Measurements from ENCODE around the gene FGF7. TPM values are rescaled to one million over a fixed set of nuclear protein-coding genes. Genes with fewer than 3 reads are reported as not detected.

The FGF7 gene
- total and polyA plus RNA-seq, 2 of the 8 experiments (the other 6 are each of a cell fraction or from before 2014, with no cell fraction given) = not detected

- Histone ChIP-seq H3K79me1 (ENCODE audit: low read depth, low read length) (no peaks in the 10 kb centered on the region), H2BK20ac (ENCODE audit: low read length) (no peak overlapping the region), H2AFZ (ENCODE audit: low read length) (no peak overlapping the region), H3K4ac (replicated peaks; ENCODE audit: insufficient read length, low read depth, low read length) (no peak overlapping the region), H3K27ac (ENCODE audit: low read depth, low read length) (no peak overlapping the region), H3K9ac (replicated peaks in 1 of 4; ENCODE audit: extremely low read depth in 1 of 4, low read depth in 3 of 4, low read length in 3 of 4) (no peak overlapping the region), H3K4me1 (replicated peaks in 1 of 4; ENCODE audit: control insufficient read depth in 3 of 4, insufficient read depth in 4 of 4, low read length in 3 of 4) (peaks cover 0 to 2% (median 0%) of the 10 kb centered on the region in 4 experiments; a peak in 1 of 7 replicates), H4K91ac (replicated peaks; ENCODE audit: insufficient read length, low read length) (no peak overlapping the region), H2AK5ac (ENCODE audit: low read depth, low read length) (no peak overlapping the region), H2BK12ac (ENCODE audit: low read depth, low read length) (no peak overlapping the region), H2BK5ac (ENCODE audit: low read depth, low read length) (no peak overlapping the region), H3K23ac (ENCODE audit: insufficient read length) (no peak overlapping the region), H2BK15ac (ENCODE audit: low read length) (no peak overlapping the region), H3K56ac (replicated peaks; ENCODE audit: insufficient read length, low read depth, low read length) (no peak overlapping the region), H4K8ac (ENCODE audit: extremely low read depth, insufficient read depth, low read length) (no peak overlapping the region), H3K18ac (ENCODE audit: extremely low read depth, low read length) (no peak overlapping the region), H3K23me2 (ENCODE audit: low read depth, low read length) (no peaks in the 10 kb centered on the region), H3K27me3 (replicated peaks in 1 of 4; ENCODE audit: control insufficient read depth in 3 of 4, extremely low read depth in 1 of 4, insufficient read depth in 3 of 4, low read length in 3 of 4) (no peaks in the 10 kb centered on the region), H3K4me3 (ENCODE audit: extremely low read depth in 1 of 4, insufficient read depth in 2 of 4, low read depth in 3 of 4, low read length in 4 of 4) (no peak overlapping the region), H3K4me2 (ENCODE audit: insufficient read depth in 1 of 2, low read depth in 2 of 2, low read length in 2 of 2) (no peak overlapping the region), H2BK120ac (replicated peaks; ENCODE audit: low read depth, low read length) (no peak overlapping the region), H4K20me1 (replicated peaks in 1 of 2; ENCODE audit: control insufficient read depth in 1 of 2, insufficient read depth in 2 of 2, low read length in 2 of 2) (no peaks in the 10 kb centered on the region), H3K9me3 (ENCODE audit: insufficient read depth in 2 of 2, low read depth in 1 of 2, low read length in 1 of 2) (no peaks in the 10 kb centered on the region), H4K5ac (ENCODE audit: insufficient read length, low read depth, low read length) (no peak overlapping the region), H3K36me3 (ENCODE audit: control insufficient read depth in 2 of 4, insufficient read depth in 4 of 4, low read length in 3 of 4) (no peaks in the 10 kb centered on the region), H3K79me2 (ENCODE audit: control insufficient read depth in 1 of 2, insufficient read depth in 2 of 2, low read length in 2 of 2) (no peaks in the 10 kb centered on the region), H3K14ac (ENCODE audit: insufficient read length) (no peak overlapping the region)
- 72% methylated on average over 1 of the region's 1 CpG; no CpG with 5 or more reads in 1 of the 2 experiments for WGBS, 2 experiments (ENCODE audit: extremely low coverage in 1 of 2, insufficient coverage in 1 of 2, insufficient read length in 1 of 2, insufficient replicate concordance in 2 of 2, low coverage in 1 of 2, low lambda C conversion rate in 2 of 2, missing lambda C conversion rate in 1 of 2)
- DNase-seq (ENCODE audit: low read depth in 1 of 2, low spot score in 2 of 2) (no peak), FAIRE-seq (no peak)
- ChIA-PET CTCF (ENCODE audit: partially characterized antibody) (interaction anchor here (0.8 to 1.3 kb wide), 2 partner anchors 41 to 204 kb away, joined by 3 to 4 read pairs; no protein-coding TSS in a partner anchor), POLR2A (ENCODE audit: partially characterized antibody) (no interaction called here)
- TF ChIP-seq PHF8 (conservative IDR thresholded peaks at IDR 0.05; ENCODE audit: low read depth, low read length) (no peak), JUND (IDR thresholded peaks at IDR 0.05; ENCODE audit: low read length) (no peak), POLR2AphosphoS5 (IDR thresholded peaks at IDR 0.05; ENCODE audit: low read depth, low read length) (no peak), KDM1A (IDR thresholded peaks at IDR 0.05; ENCODE audit: borderline replicate concordance, low read length) (no peak), CREB1 (IDR thresholded peaks at IDR 0.05) (no peak), RXRA (IDR thresholded peaks at IDR 0.05; ENCODE audit: insufficient read depth, low read depth, low read length) (no peak), SP4 (IDR thresholded peaks at IDR 0.05; ENCODE audit: low read length) (no peak), E2F6 (IDR thresholded peaks at IDR 0.05) (no peak), GABPA (IDR thresholded peaks at IDR 0.05; ENCODE audit: borderline replicate concordance, insufficient read depth, low read length) (no peak), POLR2A (IDR thresholded peaks at IDR 0.05; ENCODE audit: control extremely low read depth in 1 of 2, low read depth in 2 of 2, low read length in 2 of 2) (no peak), RBBP5 (IDR thresholded peaks at IDR 0.05; ENCODE audit: borderline replicate concordance, low read depth, low read length) (no peak), ZNF274 (IDR thresholded peaks at IDR 0.05; ENCODE audit: borderline replicate concordance, extremely low read depth, low read length) (no peak), HDAC2 (IDR thresholded peaks at IDR 0.05; ENCODE audit: borderline replicate concordance in 1 of 2, low read depth in 2 of 2, low read length in 2 of 2) (no peak), ATF3 (IDR thresholded peaks at IDR 0.05; ENCODE audit: insufficient read depth, low read depth, low read length) (no peak)
Observed at GRCh38 chr15:49430046-49430445, 7.0 kb downstream of the FGF7 start.

Measured in H1 (cell line).